Stimulated activated CD8-positive, alpha-beta memory T cell treated with anti-CD3 and anti-CD28 coated beads, Interleukin-4, amount 100 ng/mL, for 24 hours (primary cell): ENCODE data around the gene PHIP.

ENCODE experiments used
- DNase-seq: peaks from one replicate; pipeline ENCODE4 v3.0.0-alpha.2; 2020; ENCODE audit warnings: low read depth

PHIP gene

GRCh38 chr6:79009819-79010218, 68.2 kb downstream of the PHIP start:
- no peak for DNase-seq

DNA sequence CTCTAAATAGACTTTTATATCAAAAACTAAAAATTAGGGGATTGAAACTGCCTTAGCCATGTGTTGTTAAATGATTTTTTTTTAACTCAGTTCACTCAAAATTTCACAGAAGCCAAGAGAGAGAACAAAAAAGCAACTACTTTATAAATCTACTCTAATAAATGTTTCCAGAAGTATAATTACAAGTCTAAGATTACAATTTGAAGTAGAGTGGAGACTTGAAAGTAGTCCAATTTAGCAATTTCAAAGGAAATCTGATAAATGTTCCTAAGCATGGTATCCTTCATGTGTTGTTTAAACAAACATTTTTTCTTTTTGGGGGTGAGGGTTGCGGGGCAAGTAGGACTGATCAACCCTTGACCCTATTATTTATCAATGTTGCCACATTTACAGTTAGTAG, 72.6 kb downstream of the PHIP start:
- no peak for DNase-seq

GRCh38 chr6:79005024-79005423, 73.0 kb downstream of the PHIP start:
- no peak for DNase-seq

- DNase-seq = no peak
Measured at GRCh38 chr6:79004239-79004638, 73.8 kb downstream of the PHIP start.

DNA sequence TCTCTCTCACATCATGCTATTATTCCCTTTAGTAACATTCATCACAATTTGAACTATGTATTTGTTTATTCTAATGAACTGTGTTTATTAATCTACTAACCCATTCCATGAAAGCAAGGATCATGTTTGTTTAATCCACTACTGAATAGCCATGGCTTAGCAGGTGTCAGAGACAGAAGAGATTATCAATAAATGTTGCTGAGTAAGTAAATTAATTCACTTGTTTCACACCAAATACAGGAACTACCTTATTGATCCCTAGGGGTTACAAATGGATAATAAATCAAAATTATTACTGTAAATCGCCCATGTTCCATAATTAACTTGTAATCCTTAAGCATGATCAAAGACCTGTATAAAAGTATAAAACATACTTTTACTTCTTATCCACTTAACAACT, 76.6 kb downstream of the PHIP start:
- DNase-seq = no peak

GRCh38 chr6:78999737-79000136, 78.3 kb downstream of the PHIP start:
- DNase-seq = no peak

DNA sequence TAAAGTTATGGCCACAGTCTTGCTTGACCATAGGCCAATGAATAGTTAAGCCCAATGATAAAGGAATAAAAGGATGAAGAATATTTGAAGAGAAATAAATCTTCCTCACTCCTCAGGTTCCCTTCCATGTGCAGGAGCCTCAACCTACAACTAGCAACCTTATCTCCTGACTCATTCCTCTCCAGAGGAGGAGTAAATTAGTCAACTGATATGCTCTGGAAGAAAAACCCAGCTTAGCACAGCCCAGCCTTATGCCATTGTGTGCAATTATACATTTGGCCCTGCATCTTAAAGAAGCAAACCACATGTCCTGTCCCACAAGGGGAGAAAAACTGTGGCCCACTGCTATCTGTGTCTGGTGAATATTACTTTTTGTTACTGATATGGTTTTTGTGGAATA, 82.1 kb downstream of the PHIP start:
- no peak for DNase-seq

DNA sequence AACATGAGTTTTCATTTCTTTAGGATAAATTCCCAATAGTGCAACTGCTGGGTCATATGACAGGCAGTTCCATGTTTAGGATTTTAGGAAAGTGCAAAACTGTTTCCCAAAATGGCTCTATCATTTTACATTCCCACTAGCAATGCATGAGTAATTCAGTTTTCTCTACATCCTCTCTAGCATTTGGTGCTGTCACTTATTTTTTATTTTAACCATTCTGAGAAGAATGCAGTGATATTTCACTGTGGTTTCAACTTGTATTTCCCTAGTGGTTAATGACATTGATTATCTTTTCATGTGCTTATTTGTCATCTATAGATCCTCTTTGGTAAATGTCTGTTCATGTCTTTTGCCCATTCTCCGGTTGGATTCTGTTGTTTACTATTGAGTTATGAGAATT, 82.7 kb downstream of the PHIP start:
- DNase-seq = no peak

GRCh38 chr6:78993955-78994354, 84.1 kb downstream of the PHIP start:
- DNase-seq = no peak

DNA sequence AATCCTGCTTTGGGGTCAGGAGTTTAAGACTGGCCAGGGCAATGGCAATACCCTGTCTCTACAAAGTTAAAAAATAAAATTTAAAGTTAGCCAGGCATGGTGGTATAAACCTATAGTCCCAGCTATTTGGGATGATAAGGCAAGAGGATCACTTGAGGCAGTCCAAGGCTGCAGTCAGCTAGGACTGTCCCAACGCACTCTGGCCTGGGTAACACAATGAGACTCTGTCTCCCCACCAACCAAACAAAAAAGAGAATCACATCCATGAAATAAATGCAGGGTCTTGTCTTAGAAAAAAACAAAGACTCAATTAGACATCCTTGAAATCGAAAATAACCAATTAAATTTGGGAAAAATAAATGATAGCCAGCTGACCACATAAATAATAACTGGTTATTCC, 88.9 kb downstream of the PHIP start:
- DNase-seq = no peak

DNA sequence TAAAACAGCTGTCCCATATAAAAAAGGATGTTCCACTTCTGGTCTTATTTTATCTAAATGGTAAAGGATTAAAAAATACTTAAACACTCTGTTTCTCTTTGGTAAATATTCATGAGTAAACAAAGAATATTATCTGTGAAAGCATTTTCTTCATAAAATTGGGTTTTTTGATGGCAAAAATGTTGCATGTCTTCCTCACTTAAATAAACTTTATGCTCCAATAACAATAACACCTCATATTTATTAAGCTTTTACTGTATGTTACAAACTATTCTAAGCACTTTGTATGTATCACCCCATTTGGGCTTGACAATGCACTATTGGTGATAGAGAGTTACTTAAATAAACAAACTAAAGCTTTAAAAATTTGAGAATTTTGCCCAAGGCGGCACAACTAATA, 91.9 kb downstream of the PHIP start:
- no peak for DNase-seq

DNA sequence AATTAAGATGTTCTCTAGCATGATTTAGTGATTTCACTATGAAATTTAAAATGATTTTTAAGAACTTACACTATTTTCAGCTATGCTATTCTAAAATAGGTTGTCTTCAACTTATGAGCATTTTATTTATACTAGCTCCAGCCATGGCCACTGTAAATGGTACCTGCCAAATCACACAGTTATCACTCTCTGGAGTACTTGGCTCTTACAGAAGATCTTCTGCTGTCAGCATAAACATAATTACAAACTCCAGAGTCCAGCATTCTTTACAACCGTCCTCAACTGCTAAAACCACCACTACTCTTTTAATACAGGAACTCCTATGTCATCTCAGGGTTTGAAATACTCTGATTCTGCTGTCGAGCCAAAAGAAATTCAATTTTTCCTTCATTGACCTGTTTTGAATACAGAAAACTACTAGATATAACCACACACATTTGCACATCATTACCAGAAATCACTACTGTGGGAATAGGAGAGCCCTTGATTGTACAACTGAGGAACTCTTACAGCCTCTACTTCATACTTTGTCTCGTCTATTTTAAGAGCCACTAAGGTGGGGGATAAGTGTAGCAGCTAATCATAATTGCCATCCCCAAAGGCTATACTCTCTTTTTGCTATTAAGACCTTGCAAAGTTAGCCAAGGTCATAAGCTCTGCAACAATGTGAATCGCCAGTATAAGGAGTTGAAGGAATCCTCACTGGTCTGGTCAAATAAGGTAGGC, 93.7 kb downstream of the PHIP start:
- no peak for DNase-seq

- no peak for DNase-seq
Measured at GRCh38 chr6:78967191-78967590, 110.9 kb downstream of the PHIP start.

DNA sequence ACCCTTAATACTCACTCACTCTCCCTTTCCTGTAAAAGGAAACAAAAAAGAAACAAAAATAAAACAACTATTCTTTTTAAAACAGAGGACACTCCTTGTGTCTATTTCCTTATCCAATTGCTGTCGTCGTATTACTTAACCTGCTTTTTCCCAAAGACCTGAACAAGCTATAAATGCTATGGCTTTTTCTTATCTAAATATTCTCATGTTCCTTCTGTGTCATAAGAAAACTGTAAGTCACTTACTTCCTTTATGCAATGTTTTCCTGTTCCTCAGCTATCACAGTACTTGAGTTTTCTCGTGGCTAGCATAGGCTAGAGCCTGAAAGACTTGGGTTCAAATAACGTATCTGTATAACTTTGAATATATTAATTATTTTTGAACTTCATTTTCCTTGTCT, 111.5 kb downstream of the PHIP start:
- no peak for DNase-seq

- no peak for DNase-seq
Measured at GRCh38 chr6:78962448-78962847, 115.6 kb downstream of the PHIP start.

DNA sequence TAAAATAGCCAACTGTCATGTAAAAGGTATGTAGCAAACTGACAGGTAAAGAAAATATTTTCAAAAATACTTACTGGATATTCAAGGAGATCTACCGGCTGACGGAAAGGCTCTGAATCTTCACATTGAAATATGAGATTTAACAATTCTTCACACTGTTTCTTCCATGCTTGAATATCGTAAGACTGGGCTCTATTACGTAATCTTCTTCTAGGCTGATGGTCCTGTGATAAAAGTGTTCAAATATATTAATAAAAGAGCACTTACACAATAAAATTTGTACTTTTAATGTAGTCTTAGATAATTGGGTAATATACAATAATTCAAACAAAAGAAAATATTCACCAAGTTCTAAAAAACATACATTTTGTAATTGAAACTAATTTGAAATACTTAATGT, 123.3 kb downstream of the PHIP start:
- DNase-seq = no peak

GRCh38 chr6:78953798-78954197, 124.3 kb downstream of the PHIP start:
- DNase-seq = no peak

DNA sequence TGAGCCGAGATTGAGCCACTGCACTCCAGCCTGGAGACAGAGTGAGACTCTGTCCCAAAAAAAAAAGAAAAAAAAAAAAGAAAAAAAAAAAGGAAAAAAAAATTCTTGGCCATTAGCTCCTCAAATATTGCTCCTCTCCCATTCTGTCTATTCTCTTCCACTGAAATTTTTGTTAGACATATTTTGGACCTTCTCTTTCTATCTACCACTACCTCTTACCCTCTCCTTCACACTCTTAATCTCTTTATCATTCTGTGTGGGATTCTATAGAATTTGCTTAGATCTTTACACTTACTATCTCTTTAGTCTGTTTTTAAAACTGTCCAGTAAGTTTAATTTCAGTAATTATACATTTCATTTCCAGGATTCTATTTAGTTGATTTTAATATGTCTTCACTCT, 125.7 kb downstream of the PHIP start:
- DNase-seq = no peak

GRCh38 chr6:78948785-78949184, 129.3 kb downstream of the PHIP start:
- DNase-seq = no peak

DNA sequence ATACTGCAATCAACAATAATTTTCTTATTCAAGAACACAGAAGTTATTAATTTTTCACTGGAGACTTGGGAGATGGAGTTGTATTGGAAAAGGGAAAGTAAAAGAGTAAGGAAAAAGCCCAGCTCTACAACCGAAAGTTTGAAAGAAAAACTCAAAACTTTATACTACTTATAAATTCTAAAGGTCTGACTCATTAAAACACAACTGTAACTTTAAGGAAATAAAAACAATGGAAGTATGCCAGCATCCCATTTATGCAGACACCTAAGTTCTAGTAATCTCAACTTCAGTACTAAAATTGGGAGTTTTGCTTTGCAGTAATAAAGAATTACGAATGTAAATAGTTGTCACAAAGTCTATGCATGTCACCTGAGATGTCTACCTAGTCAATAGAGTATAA, 130.1 kb downstream of the PHIP start:
- DNase-seq = no peak

GRCh38 chr6:78947529-78947928, 130.5 kb downstream of the PHIP start:
- DNase-seq = no peak

DNA sequence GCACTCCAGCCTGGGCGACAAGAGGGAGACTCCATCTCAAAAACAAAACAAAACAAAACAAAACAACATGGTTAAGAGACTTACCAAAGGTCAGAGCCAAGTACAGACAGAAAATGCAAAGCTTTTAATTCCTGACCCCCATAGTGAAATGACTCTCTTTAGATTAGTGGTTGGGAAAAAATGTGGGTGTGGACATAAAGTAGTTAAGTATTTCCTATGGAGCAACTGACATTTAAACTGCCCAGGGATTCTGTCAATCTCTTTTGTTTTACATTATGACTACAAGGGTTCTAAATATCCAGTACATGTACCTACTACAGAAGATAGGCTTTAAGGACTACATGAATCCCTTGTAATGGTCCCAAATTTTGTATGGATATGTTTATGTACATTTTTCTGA, 135.6 kb downstream of the PHIP start:
- no peak for DNase-seq

GRCh38 chr6:78936515-78936914, 141.5 kb downstream of the PHIP start:
- no peak for DNase-seq

- DNase-seq = no peak
Measured at GRCh38 chr6:78935553-78935952, 142.5 kb downstream of the PHIP start.

DNA sequence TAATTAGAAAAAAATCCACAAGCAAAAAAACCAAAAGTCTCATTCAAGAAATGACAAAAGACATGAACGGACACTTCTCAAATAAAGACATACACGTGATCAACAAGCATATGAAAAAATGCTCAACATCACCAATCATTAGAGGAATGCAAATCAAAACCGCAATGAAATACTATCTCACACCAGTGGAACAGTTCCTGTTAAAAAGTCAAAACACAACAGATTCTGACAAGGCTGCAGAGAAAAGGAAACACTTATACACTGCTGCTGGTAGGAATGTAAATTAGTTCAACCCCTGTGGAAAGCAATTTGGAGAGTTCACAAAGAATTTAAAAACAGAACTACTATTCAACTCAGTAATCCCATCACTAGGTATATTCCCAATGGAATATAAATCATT, 152.7 kb downstream of the PHIP start:
- DNase-seq = no peak
